ENCODE data around the gene JMJD6. TPM values are rescaled to one million over a fixed set of nuclear protein-coding genes. Genes with fewer than 3 reads are reported as not detected.

Gene JMJD6
- total RNA-seq, 1 donor from 2014 or later: 59.9 TPM

GRCh38 chr17:76720211-76720610 is 6.2 kb downstream of the JMJD6 start:
- intact Hi-C loops (cut with micrococcal nuclease): no loop called here

- intact Hi-C loops (cut with micrococcal nuclease): loop anchor here (10.0 kb wide), 1 partner anchor 164 kb away; no protein-coding TSS in a partner anchor
Measured at GRCh38 chr17:76718516-76718915, 7.9 kb downstream of the JMJD6 start.

GRCh38 chr17:76716839-76717215 is 9.6 kb downstream of the JMJD6 start:
- intact Hi-C loops (cut with micrococcal nuclease): loop anchor here (10.0 kb wide), 1 partner anchor 162 kb away; no protein-coding TSS in a partner anchor

GRCh38 chr17:76716146-76716838 is 10.1 kb downstream of the JMJD6 start:
- intact Hi-C loops (cut with micrococcal nuclease): loop anchor here (10.0 kb wide), 1 partner anchor 161 kb away; no protein-coding TSS in a partner anchor

GRCh38 chr17:76715496-76715830 is 10.9 kb downstream of the JMJD6 start:
- intact Hi-C loops (cut with micrococcal nuclease): loop anchor here (1.0 to 10.0 kb wide), 2 partner anchors 11 to 161 kb away; partner anchors contain the start of genes JMJD6 and METTL23

GRCh38 chr17:76714822-76715495 is 11.4 kb downstream of the JMJD6 start:
- intact Hi-C loops (cut with micrococcal nuclease): loop anchor here (1.0 to 10.0 kb wide), 2 partner anchors 11 to 160 kb away; partner anchors contain the start of genes JMJD6 and METTL23

- intact Hi-C loops (cut with micrococcal nuclease): loop anchor here (10.0 kb wide), 1 partner anchor 160 kb away; no protein-coding TSS in a partner anchor
Measured at GRCh38 chr17:76714336-76714735, 12.1 kb downstream of the JMJD6 start.

- intact Hi-C loops (cut with micrococcal nuclease): loop anchor here (10.0 kb wide), 1 partner anchor 159 kb away; no protein-coding TSS in a partner anchor
Measured at GRCh38 chr17:76713765-76714164, 12.6 kb downstream of the JMJD6 start.

- intact Hi-C loops (cut with micrococcal nuclease): loop anchor here (10.0 kb wide), 1 partner anchor 158 kb away; no protein-coding TSS in a partner anchor
Measured at GRCh38 chr17:76712321-76712720, 14.1 kb downstream of the JMJD6 start.

GRCh38 chr17:76710863-76711611 is 15.4 kb downstream of the JMJD6 start, which contains the start of gene MXRA7:
Gene MXRA7, minus strand, starts transcription at chr17:76710965. Its CDS starts 19 bp downstream, at chr17:76710946.
- intact Hi-C loops (cut with micrococcal nuclease): loop anchor here (10.0 kb wide), 1 partner anchor 156 kb away; no protein-coding TSS in a partner anchor

GRCh38 chr17:76709951-76710862 is 16.2 kb downstream of the JMJD6 start:
- intact Hi-C loops (cut with micrococcal nuclease): loop anchor here (10.0 kb wide), 1 partner anchor 155 kb away; no protein-coding TSS in a partner anchor

GRCh38 chr17:76709077-76709950 is 17.1 kb downstream of the JMJD6 start:
- intact Hi-C loops (cut with micrococcal nuclease): no loop called here

GRCh38 chr17:76707985-76708807 is 18.2 kb downstream of the JMJD6 start:
- intact Hi-C loops (cut with micrococcal nuclease): no loop called here

- intact Hi-C loops (cut with micrococcal nuclease): no loop called here
Measured at GRCh38 chr17:76706817-76707216, 19.6 kb downstream of the JMJD6 start.

GRCh38 chr17:76704805-76705204 is 21.6 kb downstream of the JMJD6 start:
- intact Hi-C loops (cut with micrococcal nuclease): no loop called here

- intact Hi-C loops (cut with micrococcal nuclease): no loop called here
Measured at GRCh38 chr17:76702941-76703637, 23.3 kb downstream of the JMJD6 start.

GRCh38 chr17:76702076-76702475 is 24.3 kb downstream of the JMJD6 start:
- intact Hi-C loops (cut with micrococcal nuclease): no loop called here

GRCh38 chr17:76701471-76701967 is 24.9 kb downstream of the JMJD6 start:
- intact Hi-C loops (cut with micrococcal nuclease): no loop called here
